GM19463 (cell line): ENCODE data around the gene SUSD1.

ENCODE experiments used
- ATAC-seq: cut with Tn5 transposase; IDR thresholded peaks from one replicate; pipeline ENCODE4 v1.9.1; 2021; ENCODE audit warnings: mild to moderate bottlenecking, moderate library complexity; ENCODE audit not compliant: unreplicated experiment

The SUSD1 gene

GRCh38 chr9:112044881-112045280, 130.2 kb downstream of the SUSD1 start:
- ATAC-seq = no peak

DNA sequence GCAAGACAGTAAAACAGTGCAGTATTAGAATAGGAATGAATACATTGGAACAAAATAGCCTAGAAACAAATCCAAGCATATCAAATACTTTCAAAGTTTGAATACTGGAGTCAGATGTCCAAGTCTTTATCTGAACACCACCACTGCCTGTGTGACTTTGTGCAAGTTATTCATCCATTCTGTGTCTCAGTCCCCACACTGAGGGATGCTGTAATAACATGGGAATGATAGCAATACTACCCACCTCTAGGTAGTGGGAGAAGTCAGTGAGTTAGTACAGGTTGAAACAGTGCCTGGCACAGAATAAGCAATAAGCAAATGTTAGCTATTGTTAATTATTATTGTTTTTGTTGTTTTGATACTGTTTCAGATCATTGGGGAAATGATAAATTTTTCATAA, 130.9 kb downstream of the SUSD1 start:
- ATAC-seq = no peak

GRCh38 chr9:112043423-112043822, 131.7 kb downstream of the SUSD1 start:
- ATAC-seq = no peak

DNA sequence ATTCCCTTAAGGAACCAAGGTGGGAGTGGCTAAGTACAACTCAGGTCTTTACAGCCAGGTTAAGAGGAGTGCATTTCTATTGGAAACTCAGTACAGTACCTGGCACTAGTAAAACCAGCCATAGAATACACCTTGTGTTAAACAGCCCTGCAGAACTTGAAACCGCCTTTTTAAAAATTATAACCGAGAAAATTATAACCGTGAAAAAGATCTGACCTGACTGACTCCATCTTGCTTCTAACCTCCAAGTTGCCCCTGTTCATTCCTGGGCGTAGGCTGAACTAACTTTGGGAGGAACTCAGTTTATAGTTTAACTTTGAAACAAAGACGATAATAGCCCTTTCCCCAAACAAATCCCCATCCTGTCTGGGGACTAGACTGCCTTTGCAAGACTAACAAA, 132.3 kb downstream of the SUSD1 start:
- ATAC-seq = no peak

GRCh38 chr9:112042244-112042638, 132.9 kb downstream of the SUSD1 start:
- ATAC-seq = no peak

DNA sequence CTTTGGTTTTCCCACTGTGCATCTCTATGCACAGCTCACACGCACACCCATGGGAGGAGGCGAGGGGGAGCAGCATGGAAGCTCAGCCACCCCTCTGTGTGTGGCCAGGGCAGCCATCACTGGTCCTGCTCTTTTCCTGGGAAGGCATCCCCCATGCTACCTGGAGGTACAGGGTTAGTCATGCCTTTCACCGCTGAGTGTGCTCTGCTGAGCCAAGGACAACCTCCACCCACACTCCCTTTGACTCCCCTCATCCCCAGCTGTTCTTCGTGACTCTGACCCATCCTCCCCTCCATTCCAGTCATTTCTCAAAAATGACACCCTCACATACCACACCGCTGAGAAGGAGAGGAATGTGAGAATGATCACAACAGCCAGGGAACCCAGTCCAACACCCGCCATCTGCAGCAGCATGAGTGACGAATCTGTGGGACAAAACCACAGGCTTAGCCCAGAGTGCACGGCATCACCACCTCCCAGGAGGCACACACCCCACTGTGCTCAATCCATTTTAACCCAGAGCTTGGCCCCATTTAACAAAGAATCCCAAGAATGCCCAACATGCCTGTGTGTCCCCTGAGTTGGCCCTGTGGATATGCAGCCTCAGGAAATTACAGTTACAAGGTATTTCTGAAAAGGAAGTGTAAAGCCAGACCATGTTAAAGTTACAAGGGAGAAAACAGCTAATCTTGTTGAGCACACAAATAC, 133.4 kb downstream of the SUSD1 start:
- ATAC-seq = no peak

- no peak for ATAC-seq
Observed at GRCh38 chr9:112041199-112041535, 133.9 kb downstream of the SUSD1 start.

- ATAC-seq = no peak
Observed at GRCh38 chr9:112038017-112038408, 137.1 kb downstream of the SUSD1 start.

GRCh38 chr9:112037281-112038016, 137.6 kb downstream of the SUSD1 start:
- peak; percentile 41 for ATAC-seq

GRCh38 chr9:112035166-112035826, 139.8 kb downstream of the SUSD1 start:
- no peak for ATAC-seq

GRCh38 chr9:112034216-112034611, 140.9 kb downstream of the SUSD1 start:
- ATAC-seq = no peak

DNA sequence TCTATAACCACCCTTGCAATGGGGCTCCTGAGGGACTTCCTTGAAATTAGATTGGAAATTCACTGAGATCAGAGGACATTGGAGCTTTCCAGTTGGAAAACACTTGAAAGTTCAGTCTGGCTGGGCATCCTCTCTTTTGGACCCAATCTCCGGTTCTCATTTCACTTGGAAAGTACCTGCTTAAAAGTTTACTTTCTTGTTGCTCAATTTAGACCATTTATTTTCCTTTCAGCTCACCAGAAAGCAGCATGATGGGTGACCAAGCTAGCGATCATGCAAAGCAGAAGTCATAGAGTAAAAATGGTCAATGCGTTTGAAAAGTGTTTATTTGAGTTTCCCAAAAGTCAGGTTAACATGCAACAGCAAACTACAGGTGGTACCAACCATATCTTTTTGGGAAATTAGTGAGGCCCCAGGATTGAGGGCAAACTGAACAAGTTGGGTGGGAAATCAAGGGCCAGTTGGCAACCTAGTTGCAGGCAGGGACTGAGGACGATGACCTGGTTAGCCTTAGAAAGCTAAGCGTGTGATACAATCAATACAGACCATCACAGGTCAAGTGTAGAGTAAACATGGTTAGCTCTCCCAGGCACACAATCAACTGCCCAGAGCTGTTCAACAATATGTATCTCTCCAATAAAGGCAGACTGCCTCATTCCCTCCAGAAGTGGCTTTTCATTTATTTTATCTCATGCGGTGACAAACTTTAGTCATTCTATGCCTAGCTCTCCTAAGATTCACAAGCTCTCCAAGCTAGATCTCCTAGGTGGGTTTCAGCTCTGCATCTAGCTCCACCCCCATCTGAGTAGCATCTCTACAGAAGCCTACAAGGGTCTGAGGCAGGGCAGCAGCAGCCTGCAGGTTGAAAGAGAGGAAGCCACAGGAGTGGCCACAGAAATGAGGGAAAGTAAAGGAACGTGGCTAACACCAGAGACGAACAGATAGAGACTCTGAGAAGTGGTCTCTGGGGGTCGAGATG, 141.6 kb downstream of the SUSD1 start:
- ATAC-seq = no peak

DNA sequence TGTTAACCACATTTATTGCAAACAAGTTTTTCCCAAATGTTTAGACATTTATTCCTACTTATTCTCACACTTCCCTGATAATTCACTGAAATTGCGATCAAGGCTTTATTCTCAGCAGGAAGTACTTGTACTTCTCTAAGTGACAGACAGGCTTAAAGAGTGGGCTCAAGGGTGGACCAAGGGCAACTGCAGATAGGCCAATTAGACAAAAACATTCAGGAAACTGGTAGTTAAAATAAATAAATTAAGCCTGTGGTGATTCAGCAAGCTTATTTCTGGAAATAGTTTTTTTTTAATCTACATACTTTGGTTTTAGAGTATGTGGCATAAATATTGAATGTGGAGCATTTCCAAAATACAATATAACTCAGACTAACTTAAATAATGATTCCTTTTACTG, 142.4 kb downstream of the SUSD1 start:
- no peak for ATAC-seq

DNA sequence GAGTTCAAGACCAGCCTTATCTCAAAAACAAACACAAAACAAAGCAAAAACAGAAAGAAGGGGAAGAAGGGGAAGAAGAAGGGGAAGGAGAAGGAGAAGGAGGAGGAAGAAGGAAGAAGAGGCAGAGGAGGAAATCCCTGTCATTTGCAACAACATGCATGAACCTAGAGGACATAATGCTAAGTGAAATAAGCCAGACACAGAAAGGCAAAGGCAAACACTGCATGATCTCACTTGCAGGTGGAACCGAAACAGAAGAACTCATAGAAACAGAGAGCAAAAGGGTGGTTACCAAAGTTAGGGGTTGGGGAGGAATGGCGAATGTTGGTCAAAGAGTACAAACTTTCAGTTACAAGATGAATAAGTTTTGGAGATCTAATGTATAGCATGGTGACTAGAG, 143.1 kb downstream of the SUSD1 start:
- peak; percentile 34 for ATAC-seq

GRCh38 chr9:112031400-112031799, 143.7 kb downstream of the SUSD1 start:
- ATAC-seq = no peak

DNA sequence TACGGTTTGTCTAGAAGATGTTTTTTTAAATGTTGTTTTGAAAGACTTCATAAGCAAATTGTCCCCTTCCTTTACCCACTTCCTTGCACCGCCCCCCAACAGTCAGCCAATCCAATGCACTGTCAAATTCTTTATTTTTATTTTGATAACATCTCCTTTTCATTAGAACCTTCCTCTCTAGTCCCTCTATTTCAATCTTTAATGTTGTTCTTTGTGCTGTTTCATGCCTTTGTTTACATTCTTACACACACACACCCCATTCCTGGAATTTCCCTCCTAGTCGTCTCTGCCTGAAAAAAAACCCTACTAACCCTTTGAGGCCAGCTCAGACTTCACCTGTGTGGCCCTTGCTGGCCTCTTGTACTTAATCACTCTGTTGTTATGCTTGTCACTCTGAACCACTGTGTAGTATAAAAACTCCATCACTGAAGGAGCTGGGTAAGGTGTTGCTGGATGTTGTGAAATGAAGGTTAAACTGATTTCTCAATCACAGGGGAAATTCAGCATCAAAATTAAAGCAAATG, 145.1 kb downstream of the SUSD1 start:
- no peak for ATAC-seq

DNA sequence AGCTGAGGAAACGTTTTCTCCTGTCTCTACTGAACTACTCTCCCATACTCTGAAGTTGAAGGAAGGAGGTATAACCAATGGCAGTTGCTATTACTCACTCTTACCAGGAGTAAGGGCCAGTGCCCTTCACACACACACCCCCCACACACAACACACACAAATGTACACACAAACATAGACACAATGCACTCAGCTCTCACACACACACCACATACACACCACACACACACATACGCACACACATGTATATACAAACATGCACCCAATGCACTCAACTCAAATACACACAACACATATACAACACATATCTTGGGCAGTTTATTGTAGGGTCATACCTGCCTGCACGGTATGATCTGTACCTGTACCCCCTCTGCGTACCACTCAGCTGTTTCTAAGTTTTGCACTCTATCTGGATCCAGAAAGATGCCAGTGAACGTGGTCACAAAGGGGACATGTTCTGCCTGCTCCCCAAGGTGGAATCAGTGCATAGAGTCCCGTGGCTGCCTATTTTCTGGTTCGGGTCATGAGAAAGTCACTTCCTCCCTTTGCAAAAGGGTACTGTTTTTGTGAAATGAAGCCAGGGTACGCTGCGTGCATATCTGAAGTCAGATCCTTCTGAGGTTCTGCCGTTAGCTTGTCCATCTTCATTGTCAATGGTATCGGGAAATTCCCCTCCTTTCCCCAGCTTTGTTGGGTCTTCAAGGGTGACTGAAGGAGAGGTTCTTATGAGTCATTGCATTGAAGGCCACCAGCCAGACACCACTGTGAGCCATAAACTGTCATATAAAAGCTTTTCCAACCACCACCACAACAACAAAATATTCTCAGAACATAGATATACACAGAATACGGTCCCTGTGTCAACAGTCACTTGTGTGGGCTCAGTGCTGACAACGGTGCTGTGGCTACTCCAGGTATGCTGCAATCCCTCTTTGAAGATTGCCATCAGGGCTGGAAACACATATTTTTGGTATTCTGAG, 146.6 kb downstream of the SUSD1 start:
- ATAC-seq = peak; percentile 51

DNA sequence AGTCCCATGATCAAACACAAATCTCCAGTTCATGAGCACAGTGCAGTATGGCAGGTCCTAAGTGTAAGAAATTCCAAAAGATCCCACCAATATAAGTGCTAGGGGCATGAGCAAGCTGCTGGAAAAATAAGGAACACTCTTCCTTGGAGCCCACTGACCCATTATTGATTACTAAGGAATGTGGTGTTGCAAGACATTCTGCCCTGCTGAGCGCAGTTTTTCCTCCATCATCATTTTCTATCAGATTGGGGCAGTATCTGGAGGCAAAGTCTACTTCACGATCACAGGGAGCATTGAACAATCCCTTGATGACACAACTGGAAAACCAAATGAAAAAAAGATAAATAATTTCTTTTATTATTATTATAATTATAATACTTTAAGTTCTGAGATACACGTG, 149.2 kb downstream of the SUSD1 start:
- no peak for ATAC-seq

DNA sequence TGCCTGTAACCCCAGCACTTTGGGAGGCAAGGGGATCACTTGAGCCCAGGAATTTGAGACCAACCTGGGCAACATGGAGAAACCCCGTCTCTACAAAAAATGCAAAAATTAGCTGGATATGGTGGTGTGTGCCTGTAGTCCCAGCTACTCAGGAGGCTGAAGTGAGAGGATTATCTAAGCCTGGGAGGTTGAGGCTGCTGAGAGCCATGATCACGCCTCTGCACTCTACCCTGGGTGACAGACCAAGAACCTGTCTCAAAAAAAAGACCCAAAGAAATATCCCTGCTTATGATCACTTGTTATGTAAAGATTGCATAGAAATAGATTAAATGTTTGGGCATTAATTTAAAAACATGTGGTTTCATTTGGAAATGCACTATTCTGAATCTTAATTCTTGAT, 153.4 kb downstream of the SUSD1 start:
- ATAC-seq = no peak
